HG03457 (cell line): ENCODE data around the gene POU2AF1.
"Not testable (repeated sequence)": the region's sequence is repeated elsewhere in the genome, so short reads cannot be mapped to it uniquely, and the experiment has no call there.

Source experiments
- ATAC-seq: cut with Tn5 transposase; IDR thresholded peaks from one replicate; pipeline ENCODE4 v1.9.1; 2021; ENCODE audit warnings: moderate number of reproducible peaks; ENCODE audit not compliant: unreplicated experiment

Gene POU2AF1

DNA sequence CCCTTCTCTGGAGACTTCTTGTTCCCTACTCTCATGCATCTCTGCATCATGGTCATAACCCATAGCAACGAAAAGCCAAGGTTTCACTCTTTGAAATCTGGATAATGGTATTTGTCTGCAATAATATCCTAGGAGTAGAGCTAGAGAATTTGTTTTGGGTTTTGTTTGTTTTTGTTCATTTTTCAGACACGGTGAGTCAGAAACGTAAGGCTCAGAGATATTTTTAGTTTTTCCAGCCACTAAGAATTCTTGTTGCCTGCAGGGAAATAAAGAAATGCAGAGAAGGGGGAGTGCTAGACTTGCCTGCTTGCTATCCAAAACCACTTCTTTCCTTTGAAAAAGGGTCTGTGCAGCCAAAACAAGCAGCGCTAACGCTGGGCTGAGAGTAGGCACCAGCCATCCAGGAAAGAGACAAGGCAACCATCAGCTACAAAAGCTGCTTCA, 54.8 kb downstream of the POU2AF1 start:
- no peak for ATAC-seq

GRCh38 chr11:111322534-111322933, 56.5 kb downstream of the POU2AF1 start:
- no peak for ATAC-seq

GRCh38 chr11:111320728-111321568, 58.1 kb downstream of the POU2AF1 start:
- ATAC-seq: no peak

GRCh38 chr11:111320199-111320598, 58.9 kb downstream of the POU2AF1 start:
- not testable (repeated sequence) for ATAC-seq

GRCh38 chr11:111319296-111319695, 59.8 kb downstream of the POU2AF1 start:
- ATAC-seq: no peak

GRCh38 chr11:111312076-111312475, 67.0 kb downstream of the POU2AF1 start:
- no peak for ATAC-seq

DNA sequence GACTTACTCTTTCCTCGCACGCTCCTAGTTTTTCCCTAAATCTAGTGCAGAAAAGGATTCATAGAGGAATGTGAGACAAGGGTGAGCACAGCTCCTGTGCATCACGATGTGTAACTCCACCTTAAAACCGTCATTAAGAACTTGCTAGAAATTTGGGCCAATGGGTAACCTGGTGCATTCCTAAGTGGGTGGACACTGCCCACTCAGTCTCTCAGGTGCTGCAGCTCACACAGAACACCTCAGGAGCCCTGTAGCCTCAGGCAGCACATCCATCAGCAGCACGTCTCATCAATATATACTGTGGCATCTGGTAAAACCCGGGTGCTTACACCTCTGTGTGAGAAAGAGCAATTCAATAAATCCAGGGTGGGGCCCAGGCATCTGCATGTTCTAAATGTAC, 68.4 kb downstream of the POU2AF1 start:
- ATAC-seq: no peak

- no peak for ATAC-seq
Observed at GRCh38 chr11:111310088-111310487, 69.0 kb downstream of the POU2AF1 start.

DNA sequence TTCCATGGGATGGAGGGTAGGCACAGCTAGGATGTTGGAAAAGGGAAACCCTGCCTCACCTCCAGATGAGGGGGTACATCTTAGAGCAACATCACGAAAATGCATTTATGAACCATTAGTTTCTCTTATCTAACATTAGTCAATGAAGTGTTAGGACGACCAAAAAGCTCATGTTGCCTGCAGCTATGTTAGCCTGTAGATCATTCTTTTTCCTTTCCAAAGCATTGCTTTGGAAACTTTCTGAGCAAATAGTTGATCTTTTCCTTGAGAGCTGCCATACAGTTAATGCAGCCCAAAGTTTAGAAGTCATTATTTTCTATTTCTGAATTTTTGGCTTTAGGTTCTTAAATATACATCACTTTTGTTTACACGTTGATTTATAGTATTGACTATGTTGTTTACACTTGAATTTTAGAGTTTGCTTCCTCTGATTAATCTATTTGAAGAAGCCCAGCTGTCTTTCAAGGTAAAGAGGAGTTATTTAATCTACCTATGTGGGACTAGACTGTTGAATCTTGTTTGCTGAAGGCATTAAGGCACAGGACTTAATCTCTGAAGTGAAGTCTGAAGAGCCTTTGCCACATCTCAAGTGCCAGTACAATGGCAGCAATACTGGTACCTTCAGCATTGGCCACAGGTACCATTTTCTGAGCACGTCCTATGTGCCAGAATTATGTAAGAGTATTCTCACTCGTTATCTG, 69.7 kb downstream of the POU2AF1 start:
- no peak for ATAC-seq

- no peak for ATAC-seq
Observed at GRCh38 chr11:111308140-111308539, 70.9 kb downstream of the POU2AF1 start.

DNA sequence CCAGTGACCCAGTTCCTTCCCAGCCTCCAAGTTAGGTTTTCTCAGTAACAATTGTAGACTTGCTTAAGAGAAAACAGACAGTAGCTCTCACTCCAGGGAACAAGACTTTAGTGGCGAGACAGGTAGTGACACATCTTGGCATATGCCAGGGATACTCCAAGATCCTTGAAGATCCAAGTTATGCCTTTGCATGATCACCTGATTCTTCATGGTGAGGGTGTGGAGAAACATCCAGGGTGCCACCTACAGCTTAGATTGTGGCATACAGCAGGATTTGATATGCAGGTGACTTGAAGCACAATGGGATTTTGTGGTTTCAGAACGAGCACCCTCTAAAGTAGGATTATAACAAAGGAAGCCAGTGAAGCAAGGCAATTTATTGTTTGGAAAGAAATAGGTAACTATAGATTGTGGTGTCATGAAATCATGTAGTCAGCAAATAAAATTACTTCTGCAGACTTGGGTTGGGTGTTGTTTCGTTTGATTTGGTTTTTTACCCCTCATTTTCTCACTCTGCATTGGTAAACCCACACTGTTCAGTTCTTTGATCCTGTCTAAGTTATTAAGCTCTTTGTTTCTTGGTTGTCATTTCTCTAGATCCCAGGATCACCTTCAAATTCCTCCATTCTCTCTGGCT, 71.5 kb downstream of the POU2AF1 start:
- ATAC-seq: no peak

GRCh38 chr11:111306321-111306720, 72.8 kb downstream of the POU2AF1 start:
- ATAC-seq: no peak

GRCh38 chr11:111305876-111306275, 73.2 kb downstream of the POU2AF1 start:
- no peak for ATAC-seq

DNA sequence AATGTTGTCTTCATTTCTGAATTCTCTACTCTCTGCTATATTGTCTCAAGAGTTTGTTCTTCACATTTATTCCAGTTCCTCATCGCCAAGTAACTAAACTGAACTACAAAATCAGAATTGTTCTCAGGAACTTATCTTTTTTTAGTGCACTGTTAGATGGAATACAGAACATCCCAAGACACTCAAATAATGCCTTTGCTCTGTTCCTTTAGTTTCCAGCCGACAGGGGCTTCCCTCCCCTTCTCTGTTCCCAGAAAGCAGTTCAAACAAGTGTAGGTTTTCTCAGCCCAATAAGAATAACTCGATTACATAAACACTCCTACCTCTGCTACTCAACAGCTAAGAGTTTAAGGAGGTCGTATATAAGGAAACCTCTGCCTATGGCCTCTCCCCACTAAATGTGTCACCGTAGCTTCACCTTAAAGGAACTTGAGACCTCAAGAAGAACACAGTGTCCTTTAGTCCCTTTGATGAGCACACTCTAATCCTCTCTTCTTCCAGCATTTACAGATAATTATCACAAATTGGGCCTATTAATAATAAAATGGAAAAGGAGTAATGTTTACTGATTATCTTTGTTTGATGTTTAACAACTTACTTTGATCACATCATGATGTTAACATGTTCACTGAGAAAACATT, 73.8 kb downstream of the POU2AF1 start:
- ATAC-seq: no peak

- no peak for ATAC-seq
Observed at GRCh38 chr11:111303461-111303860, 75.6 kb downstream of the POU2AF1 start.

DNA sequence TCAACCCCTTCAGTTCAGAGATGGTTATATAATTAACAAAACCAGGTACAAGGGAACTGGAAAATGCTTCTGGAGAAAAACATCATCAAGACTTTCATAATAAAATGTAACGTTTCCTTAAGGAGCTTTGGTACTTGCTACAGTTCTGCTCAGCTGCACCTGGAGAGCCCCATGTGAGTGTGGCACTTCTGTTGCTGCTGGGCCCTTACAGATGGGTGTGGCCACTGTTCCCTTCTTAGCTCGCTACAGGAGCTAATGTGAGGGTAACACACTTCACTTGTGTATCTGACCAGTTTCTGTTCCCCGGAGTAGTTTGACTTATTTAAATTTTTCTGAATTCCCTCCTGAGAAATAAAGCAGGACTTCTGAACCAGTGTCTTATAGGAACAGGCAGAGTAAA, 76.8 kb downstream of the POU2AF1 start:
- no peak for ATAC-seq
